ENCODE measurements around the gene TRIM67.

- TF ChIP-seq, protein P1, sequence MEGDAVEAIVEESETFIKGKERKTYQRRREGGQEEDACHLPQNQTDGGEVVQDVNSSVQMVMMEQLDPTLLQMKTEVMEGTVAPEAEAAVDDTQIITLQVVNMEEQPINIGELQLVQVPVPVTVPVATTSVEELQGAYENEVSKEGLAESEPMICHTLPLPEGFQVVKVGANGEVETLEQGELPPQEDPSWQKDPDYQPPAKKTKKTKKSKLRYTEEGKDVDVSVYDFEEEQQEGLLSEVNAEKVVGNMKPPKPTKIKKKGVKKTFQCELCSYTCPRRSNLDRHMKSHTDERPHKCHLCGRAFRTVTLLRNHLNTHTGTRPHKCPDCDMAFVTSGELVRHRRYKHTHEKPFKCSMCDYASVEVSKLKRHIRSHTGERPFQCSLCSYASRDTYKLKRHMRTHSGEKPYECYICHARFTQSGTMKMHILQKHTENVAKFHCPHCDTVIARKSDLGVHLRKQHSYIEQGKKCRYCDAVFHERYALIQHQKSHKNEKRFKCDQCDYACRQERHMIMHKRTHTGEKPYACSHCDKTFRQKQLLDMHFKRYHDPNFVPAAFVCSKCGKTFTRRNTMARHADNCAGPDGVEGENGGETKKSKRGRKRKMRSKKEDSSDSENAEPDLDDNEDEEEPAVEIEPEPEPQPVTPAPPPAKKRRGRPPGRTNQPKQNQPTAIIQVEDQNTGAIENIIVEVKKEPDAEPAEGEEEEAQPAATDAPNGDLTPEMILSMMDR (conservative IDR thresholded peaks at IDR 0.05; ENCODE audit: low read depth, low read length) = no peak
- TF ChIP-seq POLR2A (IDR thresholded peaks at IDR 0.05; ENCODE audit: low read depth, low read length) = no peak
- no peak for TF ChIP-seq RCOR1 (IDR thresholded peaks at IDR 0.05; ENCODE audit: insufficient replicate concordance, low read length)
- TF ChIP-seq MAFK (IDR thresholded peaks at IDR 0.05; ENCODE audit: low read depth, low read length) = no peak
- no peak for TF ChIP-seq CEBPB (IDR thresholded peaks at IDR 0.05; ENCODE audit: low read depth, low read length)
- no peak for TF ChIP-seq MXI1 (IDR thresholded peaks at IDR 0.05; ENCODE audit: borderline replicate concordance, low read depth, low read length)
- no peak for TF ChIP-seq RAD21 (IDR thresholded peaks at IDR 0.05; ENCODE audit: low read length)
- TF ChIP-seq, protein P2, sequence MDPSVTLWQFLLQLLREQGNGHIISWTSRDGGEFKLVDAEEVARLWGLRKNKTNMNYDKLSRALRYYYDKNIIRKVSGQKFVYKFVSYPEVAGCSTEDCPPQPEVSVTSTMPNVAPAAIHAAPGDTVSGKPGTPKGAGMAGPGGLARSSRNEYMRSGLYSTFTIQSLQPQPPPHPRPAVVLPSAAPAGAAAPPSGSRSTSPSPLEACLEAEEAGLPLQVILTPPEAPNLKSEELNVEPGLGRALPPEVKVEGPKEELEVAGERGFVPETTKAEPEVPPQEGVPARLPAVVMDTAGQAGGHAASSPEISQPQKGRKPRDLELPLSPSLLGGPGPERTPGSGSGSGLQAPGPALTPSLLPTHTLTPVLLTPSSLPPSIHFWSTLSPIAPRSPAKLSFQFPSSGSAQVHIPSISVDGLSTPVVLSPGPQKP (IDR thresholded peaks at IDR 0.05; ENCODE audit: borderline replicate concordance, low read depth, low read length) = no peak
Measured at GRCh38 chr1:231182317-231182716, 20.5 kb downstream of the TRIM67 start.

All from IMR-90 (cell line).